Stimulated activated CD8-positive, alpha-beta memory T cell treated with anti-CD3 and anti-CD28 coated beads, Interleukin-4, amount 100 ng/mL, for 1 hour (primary cell): ENCODE measurements around the gene FERD3L.

Source experiments
- DNase-seq, 2 donors: peaks; one replicate each; pipeline ENCODE4 v3.0.0-alpha.2; 2020; ENCODE audit warnings: low read depth in 2 of 2, low spot score in 1 of 2

FERD3L gene

GRCh38 chr7:19117091-19117869 lies 27.9 kb downstream of the FERD3L start, which contains the start of gene TWIST1:
Gene TWIST1, minus strand, starts transcription at chr7:19117636. Its CDS starts 315 bp downstream, at chr7:19117321.
- DNase-seq = no peak

GRCh38 chr7:19116121-19117090 lies 28.8 kb downstream of the FERD3L start:
- DNase-seq = no peak

GRCh38 chr7:19114551-19114855 lies 30.7 kb downstream of the FERD3L start:
- no peak for DNase-seq

GRCh38 chr7:19113855-19114550 lies 31.2 kb downstream of the FERD3L start:
- DNase-seq = no peak

GRCh38 chr7:19113002-19113350 lies 32.2 kb downstream of the FERD3L start:
- no peak for DNase-seq

- no peak for DNase-seq
These were observed 32.8 kb downstream of the FERD3L start for GRCh38 chr7:19112274-19113001.

GRCh38 chr7:19111474-19112273 lies 33.5 kb downstream of the FERD3L start:
- no peak for DNase-seq

- no peak for DNase-seq
These were observed 34.4 kb downstream of the FERD3L start for GRCh38 chr7:19110776-19111175.

- DNase-seq = no peak
These were observed 35.0 kb downstream of the FERD3L start for GRCh38 chr7:19110026-19110730.

GRCh38 chr7:19109000-19109946 lies 35.9 kb downstream of the FERD3L start:
- no peak for DNase-seq

GRCh38 chr7:19107356-19108146 lies 37.7 kb downstream of the FERD3L start:
- DNase-seq = no peak

- DNase-seq = no peak
These were observed 38.2 kb downstream of the FERD3L start for GRCh38 chr7:19107081-19107355.

- DNase-seq = no peak
These were observed 38.8 kb downstream of the FERD3L start for GRCh38 chr7:19106241-19107080.

GRCh38 chr7:19105546-19105945 lies 39.7 kb downstream of the FERD3L start:
- no peak for DNase-seq

- DNase-seq = no peak
These were observed 40.4 kb downstream of the FERD3L start for GRCh38 chr7:19104811-19105210.

- no peak for DNase-seq
These were observed 42.3 kb downstream of the FERD3L start for GRCh38 chr7:19102884-19103283.

GRCh38 chr7:19101909-19102308 lies 43.3 kb downstream of the FERD3L start:
- DNase-seq = no peak
